KG1 (cell line): ENCODE results near the gene KCNJ5.

Experiments used
- DNase-seq: peaks from one replicate; lab custom pipeline; 2025; lab: John Stamatoyannopoulos, UW

The KCNJ5 gene

DNA sequence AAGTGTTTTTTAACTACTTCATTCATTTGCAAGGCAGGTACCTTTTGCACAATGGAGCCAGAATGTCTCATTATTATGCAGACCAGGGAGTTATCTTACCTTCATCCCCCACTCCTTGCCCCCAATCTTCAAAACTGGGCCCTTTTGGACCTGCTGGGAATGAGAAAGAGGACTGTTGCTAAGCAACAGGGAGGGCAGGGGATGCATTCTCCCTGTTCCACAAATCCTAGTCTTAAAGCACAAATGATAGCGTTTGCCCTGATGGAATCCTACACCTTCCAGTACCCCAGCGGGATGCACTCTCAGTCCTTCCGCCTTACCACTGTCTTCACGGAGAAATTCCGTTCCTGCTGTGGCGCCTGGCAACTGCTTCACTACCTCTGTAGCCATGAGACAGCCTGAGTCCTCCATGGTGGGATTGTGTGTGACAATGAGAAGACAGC lies 20.0 kb upstream of the KCNJ5 start:
- no peak for DNase-seq

DNA sequence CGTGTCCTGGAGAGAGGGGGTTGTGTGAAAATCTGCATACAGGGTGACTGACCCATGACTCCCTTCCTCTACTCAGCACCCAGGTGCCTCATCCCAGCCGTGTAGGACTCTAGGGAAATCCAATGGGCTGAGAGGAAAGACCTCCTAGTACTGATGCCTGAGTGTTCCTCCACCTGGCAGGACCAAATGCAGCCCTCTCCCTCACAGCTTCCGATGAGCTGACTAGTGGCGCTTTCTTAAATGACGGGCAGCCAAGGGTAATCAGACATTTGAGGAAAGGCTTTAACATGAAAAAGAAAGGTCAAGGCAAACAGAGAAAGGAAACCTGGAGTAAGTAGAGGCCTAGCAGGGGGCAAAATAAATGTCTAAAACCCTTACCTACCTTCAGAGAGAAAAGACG lies 19.1 kb upstream of the KCNJ5 start:
- no peak for DNase-seq

DNA sequence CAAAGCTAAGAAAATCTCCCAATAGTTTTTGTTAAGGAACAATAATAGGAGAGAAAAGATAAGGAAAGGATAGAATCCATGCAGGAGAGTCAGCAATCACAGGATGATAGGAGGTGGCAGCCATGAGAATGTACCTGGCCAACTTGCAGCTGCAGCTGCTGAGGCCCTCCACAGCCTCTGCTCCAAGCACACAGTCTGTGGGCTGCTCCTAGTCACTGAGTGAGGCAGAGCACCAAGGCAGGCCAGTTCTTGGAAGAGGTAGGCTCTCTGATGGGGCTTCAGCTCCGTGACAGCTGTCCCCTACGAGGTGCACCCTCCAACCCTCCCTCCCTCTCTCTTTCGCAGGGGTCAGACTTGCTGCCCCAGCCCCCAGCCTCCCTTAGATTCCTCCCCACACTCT lies 18.6 kb upstream of the KCNJ5 start:
- DNase-seq, result no peak

DNA sequence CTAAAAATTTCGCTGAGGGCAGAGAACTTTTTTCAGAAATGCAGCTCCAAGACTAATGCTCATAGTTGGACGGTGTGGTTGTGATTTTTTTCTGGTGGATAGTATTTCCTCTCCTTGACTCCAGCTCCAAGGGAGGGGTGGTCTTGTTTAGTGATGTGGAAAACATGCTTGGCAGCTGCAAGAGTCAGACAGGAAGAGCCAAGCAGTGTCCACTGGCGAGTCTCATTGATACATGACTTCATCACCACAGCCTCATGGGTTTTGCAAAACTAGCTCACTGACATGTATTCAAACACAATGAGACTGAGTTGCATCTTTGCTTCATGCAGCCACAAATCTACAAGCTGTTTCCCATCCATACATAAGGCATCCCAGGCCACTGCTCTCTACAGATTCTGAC lies 16.7 kb upstream of the KCNJ5 start:
- no peak for DNase-seq

DNA sequence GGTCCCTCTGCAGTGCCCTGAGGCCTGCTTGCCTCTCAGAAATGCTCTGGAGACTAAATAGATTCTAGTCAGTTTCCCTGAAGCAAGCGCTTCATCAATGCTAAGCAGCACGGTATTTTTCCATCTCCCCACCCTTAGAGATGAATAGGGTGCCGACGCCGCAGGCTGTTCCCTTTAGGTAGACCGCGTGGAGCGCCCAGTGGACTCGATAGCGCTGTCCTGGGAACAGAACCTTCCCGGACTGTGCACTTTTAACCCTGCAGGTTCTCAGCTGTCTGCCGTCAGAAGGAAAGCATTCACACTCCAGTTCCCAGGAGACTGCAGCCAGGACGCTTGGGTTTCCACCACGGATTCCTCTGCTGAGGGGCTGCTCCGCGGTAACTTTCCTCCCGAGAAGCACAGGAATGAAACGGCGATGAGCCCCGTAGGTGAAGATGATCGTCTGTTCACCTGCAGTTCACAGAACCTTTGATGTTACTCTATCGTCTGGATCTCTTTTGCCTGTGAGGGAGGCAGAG lies 15.0 kb upstream of the KCNJ5 start:
- no peak for DNase-seq

DNA sequence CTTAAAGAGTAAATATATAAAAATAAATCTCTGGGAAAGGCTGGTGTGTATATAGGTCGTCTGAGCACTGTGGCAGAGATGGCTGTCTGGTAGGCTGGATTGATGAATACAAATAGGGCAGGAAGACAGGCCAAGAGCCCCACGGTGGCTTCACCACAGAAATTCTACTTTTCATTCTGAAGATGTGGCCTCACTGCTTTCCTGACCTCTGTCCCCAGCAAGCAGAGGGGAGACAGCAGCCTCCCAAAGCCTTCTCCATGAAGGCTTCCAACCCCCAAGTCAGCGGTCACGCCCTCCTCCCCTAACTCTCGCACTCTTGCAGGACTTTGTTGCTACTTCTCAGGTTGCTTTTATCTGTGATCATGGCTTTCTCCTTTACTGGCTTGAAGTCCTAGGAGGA lies 13.4 kb upstream of the KCNJ5 start:
- DNase-seq, result no peak

DNA sequence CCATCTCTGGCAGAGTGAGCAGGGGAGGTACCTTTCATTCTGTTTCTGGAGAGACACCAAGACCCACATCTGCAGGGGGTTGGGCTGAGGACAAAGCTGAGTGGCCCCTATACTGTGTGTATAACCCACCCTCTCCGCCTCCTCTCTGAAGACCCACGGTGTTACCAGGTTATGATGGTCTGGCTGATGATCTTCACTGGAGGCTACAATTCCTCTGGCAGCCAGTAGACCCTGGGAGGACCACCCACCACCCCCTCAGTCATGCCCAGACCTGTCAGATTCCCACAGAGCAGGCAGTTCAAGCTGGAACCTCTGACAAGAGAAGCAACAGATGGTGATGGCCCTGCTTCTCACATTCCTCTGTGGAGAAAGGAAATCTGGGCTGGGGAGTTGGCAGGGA lies 12.7 kb upstream of the KCNJ5 start:
- no peak for DNase-seq

DNA sequence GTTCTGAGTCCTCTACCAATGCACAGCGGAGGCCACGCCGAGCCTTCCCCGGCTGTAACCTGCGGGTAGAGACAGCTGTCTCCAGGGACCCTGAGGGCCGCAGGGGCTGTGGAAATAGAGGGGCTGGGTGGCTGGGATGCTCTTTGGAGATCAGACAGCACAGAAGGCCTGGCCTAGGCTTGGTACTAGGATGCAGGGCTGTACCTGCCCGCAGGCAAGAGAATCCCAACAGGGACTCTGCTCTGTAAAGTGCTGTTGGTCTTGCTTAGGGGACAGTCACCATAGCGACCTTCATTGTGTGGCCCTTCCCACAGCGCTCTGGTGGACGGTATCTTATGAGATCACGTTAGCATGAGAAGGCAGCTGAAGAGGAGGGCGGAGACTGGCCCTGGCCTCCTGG lies 11.3 kb upstream of the KCNJ5 start:
- DNase-seq, result no peak

DNA sequence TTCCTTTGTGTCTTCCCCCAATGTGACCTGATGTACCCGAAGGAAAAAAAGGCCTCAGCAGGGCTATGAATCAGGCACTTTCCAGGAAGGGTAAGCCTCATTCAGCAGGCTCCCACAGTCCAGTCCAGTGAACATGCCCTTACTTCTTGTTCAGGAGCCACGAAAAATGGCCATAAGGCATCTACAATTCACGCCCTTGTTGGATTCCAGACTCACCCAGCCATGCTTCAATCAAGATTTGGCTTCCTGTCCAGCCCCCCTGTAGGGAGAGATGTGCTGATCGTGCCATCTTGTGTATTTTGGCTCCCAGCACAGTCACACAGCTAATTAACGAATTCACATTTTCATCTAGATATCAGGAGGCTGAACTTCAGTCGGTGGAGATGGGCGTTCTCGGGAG lies 9.9 kb upstream of the KCNJ5 start:
- no peak for DNase-seq

DNA sequence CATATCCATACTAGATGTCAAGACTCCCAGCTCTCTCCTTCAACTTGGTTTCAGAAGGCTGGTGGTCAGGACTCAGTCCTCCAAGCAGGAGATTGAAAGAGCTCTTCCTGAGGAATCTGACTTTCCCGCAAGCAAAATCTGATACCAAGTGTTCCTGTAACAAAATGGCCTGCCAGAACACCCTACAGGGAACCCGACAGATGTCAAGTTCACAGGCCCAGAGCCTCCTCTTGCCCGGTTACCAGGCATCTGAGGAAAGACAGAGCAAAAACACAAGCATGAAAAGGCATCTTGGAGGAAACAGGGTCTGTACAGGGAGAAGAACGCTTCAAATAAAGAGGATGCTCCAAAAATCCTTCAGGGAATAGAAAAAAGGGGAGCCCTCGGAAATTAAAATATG lies 8.7 kb upstream of the KCNJ5 start:
- DNase-seq, result no peak

DNA sequence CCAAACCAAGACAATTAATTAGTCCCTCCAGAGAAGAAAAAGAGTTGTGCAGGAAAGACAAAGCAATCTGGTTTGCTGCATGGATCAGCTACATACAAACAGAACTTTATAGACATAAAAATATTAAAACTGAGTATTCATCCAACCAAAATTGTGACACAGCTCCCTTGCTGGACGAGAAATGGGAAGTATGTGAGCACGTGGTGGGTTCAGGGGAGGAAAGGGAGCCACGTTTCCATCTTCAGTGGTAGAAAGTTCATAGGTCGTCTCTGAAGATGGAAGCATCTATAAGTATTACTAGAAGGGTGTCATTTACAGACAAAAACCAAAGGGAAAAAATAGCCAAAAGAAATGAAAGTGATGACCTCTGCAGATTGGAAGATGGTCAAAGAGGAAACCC lies 7.1 kb upstream of the KCNJ5 start:
- DNase-seq, result no peak

DNA sequence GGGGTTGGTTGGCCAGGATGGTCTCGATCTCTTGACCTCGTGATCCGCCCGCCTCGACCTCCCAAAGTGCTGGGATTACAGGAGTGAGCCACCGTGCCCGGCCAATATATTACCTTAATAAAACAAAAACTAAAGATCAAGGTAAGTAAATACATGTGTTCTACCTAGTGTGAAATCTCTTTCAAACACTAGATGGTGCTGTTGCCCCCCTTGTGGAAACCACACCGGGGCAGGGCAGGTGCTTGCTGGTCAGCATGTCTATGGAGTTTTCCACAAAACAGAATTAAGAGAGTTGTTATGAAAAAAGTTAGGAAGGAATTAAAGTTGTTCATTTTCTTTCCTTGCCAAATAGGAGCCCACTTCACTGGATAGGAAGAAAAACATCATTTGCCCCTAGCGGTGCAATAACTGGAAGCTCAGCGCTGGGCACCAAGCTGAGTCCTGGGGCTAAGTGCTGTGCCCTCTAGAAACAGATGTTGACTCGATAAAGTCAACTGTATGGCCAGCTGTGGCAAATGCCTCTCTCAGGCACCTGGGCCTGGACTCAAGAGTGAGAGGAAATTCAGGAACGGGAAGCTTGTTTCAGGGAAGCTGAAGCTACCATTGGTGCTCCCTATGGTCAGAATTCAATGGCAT lies 6.3 kb upstream of the KCNJ5 start:
- DNase-seq, result peak; percentile 39

DNA sequence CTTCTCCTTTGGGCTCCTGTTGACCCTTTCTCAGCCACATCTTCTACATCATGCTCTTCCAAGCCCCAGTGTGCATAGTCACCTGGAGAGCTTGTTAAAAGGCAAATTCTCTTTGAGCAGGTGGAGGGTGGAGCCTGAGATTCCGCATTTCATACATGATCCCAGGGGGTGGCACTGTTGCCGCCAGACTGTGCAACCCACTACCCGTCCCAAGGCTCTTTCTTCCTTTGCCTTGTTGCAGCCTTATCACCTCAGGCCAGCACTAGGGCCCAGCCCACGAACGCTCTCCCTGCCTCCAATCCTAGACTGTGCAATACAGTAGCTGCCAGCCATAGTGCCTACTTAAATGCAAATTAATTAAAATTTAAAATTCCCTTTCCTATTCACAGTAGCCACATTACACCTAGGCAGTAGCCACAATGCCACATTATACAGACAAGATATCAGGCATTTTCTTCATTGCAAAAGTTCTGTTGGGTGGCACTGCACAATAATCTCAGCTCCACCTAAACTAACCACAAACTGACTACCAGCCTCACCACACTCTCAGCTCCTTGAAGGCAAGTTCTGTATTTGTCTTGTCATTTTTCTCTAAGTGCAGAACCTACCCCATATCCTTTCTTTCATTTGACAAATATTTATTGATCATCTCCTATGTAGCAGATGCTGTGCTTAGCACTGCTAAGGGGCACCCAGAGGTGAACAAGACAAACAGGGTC lies 4.6 kb upstream of the KCNJ5 start:
- no peak for DNase-seq

DNA sequence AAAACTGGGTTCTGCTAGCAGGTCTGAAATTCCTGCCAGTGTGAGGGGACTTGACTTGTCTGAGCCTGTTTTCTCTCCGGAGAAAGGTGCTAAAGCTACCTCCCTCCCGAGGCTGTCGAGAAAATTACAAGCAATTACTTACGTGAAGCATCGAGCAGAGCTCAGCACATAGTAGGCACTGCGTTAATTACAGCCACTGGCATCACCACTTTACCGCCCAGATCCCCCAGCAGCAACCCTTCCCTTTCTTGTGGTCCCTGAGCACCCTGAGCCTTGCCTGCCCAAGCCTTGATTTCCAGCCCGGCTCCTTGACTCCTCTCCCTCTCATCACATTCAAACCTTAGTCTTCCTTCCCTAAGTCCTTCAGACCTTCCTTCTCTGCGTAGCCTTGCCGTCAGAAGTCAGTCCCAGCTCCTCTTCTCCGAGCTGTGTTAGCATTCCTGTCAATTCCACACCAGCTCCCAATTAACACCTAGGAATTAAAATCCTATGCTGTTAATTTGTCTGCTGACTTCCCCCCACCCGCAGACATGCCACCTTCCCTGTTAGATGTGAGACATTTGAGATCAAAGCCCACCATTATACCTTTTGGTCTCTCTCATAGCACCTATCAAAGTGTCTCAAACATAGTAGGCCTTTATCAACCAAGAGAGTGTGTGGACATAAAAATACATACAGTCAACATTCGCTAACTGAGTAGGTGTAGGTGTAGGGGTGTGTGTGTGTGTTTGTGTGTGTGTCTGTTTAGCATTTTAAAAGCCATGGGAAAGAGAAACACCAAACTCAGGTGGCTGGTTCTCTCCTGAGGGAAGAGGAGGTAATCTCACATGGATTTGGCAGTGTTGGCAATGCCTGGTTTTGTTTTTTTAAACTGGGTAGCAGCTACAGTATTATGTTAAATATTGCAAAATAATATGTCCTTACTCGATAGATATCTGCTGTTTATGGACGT lies 2.8 kb upstream of the KCNJ5 start:
- no peak for DNase-seq

DNA sequence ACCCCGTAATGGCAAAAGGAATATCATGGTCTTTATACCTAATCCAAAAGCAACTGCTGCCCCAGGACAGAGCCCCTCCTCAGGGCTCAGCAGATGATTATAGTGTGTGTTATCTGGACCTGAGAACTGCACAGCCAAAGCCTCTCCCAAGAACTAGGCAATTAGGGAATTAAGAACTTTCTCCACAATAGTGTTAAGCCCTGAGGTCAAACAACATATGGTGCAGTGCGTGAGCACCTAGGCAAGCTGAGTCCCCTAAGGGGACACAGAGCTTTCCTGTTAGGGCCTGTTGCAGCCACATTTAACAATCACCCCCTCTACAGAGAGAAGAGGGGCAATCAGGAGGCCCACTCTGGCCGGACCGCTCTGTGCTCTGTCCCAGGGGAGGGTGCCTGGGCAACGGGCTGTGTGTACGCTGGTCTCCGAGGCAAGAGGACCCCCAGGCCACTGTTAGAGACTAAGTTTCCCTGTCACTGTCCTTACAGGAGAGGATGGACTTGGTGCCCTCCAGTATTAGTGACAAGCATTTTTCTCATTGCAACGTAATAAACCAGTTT lies 1.4 kb upstream of the KCNJ5 start:
- no peak for DNase-seq

DNA sequence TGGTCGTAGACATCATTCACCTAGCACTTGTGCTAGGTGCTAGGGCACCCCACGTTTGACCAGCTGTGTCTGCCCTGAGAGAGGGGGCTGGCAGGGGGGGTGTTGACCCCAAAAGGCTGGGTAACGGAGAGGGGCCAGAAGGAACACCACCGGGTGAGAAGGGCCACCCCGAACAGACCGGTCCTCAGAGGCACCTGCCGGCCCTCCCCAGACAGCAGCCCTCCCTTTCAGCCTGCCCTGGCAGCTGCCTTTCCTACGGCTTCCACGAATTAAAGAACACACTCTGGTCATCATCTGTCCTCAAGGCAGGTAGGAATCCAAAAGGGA lies 977 bp upstream of the KCNJ5 start:
- no peak for DNase-seq

DNA sequence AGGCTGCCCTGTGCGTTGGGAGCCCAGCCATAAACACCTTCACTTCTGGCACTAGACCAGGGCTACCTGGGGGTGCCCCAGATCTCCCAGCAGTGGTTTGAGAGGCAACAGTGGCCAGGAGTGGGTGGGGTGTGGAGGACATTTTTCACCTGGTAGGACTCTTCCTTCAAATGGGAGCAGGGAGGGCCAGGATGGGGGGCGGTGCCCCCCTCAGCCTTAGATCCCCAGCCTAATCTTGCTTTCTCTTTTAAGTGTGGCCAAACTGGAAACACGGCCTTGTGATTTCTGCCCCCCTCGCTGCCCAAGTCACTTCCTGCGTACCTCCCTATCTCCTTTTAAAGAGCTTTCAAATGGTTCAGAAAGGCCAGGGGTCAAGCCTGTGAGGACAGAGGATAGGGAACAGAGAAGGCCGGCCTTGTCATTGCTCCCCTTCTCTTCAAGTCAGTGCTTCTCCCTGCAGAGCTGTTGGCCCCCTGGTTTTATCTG lies 800 bp downstream of the KCNJ5 start:
- DNase-seq, result no peak

DNA sequence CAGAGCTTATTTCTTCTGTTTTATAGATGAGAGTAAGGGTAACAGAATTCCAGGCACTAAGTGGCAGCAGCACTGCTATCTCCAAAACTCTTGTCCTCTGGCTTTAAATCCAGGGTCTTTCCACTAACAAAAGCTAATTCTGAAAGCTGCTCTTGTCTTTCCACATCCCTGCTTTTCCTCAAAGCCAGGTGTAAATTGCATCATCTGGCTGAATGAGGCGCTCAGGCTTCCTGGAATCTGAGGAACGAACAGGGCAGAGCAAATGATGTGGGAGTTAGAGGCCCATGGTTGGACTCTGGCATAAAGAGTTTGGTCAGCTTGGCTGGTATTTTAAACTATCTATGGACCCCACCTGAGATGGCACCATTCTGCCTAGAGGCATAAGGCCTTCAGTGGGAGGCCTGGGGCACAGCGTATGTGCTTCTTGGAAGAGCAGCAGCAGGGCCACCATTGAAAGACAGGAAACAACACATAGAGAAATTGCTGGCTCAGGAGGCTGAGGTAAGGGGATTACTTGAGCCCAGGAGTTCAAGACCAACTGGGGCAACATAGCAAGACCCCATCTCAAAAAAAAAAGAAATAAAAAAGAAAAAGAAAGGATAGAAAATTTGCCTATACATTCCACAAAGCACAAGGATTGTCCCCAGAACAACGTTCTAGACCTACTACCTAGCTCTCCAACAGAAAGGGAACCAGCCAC lies 1.9 kb downstream of the KCNJ5 start:
- no peak for DNase-seq

DNA sequence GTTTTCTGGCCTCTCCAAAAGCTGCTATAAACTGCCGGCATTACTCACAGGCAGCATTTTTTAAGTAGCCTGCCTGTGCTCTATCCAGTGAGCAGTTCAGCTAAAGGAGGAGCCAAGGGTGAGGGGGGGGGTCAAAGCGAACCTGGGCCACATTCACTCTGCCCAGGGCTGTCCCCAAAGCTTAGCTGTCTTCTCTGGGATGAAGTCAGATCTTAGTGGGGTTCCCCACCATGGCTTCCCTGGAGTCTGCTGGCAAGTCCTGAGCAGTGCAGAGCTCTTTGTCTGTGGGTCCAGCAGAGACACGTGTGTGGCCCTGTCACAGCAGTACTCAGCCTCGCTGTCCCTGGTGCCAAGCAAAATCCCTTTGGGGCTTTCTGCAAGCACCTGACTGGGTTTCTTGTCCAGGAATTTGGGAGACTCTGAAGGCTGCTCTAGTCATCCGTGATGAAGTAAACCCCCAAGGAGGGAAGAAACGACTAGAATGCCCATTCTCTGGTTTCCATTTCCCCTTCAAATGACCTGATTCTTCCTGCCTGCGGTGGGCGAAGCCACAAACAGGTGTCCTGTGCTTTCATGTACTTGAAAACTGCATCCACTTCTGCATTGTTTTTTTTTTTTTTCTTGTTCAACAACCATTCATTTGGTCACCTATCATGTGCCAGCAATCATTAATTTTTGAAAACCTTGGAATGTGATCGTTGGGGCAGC lies 2.6 kb downstream of the KCNJ5 start:
- no peak for DNase-seq

DNA sequence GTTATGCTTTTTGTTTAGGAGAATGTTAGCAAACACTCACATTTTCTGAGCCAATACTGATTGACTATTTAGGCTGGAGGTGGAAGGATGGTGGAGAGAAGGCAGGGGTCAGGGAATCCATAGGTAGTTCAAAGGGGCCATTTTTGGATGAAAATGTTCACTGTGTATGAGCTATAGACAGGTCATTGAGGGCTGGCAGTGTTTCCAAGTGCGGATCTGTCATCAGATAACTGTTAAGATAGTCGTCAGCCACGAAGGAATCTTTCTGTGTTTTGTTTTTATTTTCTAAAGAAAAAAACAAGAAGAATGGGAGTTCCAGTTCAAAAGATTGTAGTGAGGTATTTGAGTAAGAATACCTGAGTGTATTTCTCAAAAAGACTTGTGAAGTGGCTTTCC lies 3.1 kb downstream of the KCNJ5 start:
- DNase-seq, result no peak

DNA sequence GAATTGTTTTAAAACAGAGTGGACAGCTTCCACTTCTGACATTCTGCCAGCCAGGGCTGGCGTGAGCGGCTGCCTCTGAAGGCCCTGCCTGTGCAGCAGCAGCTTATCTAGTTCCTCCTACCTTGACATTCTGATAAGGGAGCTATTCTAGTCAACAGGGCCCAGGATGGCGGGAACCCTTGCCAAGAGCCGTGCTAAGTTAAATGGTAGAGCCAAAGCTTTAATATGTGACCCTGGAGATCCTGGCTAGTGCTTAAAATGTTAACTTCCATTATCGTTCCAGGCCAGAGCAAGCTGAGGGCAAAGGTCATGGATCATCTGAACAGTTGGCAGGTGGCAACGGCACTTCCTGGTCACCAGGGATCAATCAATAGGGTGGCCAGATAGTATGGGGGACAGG lies 3.5 kb downstream of the KCNJ5 start:
- no peak for DNase-seq
